Natural killer cell treated with Interleukin-12 subunit alpha and Interleukin-12 subunit beta and Interleukin-15 and Interleukin-18, amount 100 ng/mL, for 72 hours (primary cell): ENCODE measurements around the gene CMIP. TPM values are rescaled to one million over a fixed set of nuclear protein-coding genes. Genes with fewer than 3 reads are reported as not detected.
A peak's percentile ranks its signal among the peaks of the same experiment; 100 is the strongest.
"Not testable (repeated sequence)": the region's sequence is repeated elsewhere in the genome, so short reads cannot be mapped to it uniquely, and the experiment has no call there.

Experiments used
- ATAC-seq, 2 donors: fragments of 150-1000 bp; cut with Tn5 transposase in 1 of 2; sonication (Bioruptor Pico), chemical (Tn5 transposase) in 1 of 2; 2 replicates each; pipeline ENCODE4 v1.10.0; 2021
- DNase-seq: peaks from one replicate; pipeline ENCODE4 v3.0.0; 2022; ENCODE audit warnings: low spot score
- H3K27ac Mint-ChIP-seq, 2 donors: 1 replicate in 1 of 2; 2 replicates in 1 of 2; pipeline ENCODE4 v1.8.0; 2022; ENCODE audit warnings: mixed read lengths in 2 of 2, mild to moderate bottlenecking in 1 of 2, moderate library complexity in 1 of 2
- H3K27me3 Mint-ChIP-seq, 2 donors: 1 replicate in 1 of 2; 2 replicates in 1 of 2; pipeline ENCODE4 v1.8.0; 2022; ENCODE audit warnings: mixed read lengths in 2 of 2
- H3K36me3 Mint-ChIP-seq: one replicate; pipeline ENCODE4 v1.8.0; 2022; ENCODE audit warnings: mixed read lengths
- H3K4me1 Mint-ChIP-seq, 2 donors: 1 replicate in 1 of 2; 2 replicates in 1 of 2; pipeline ENCODE4 v1.8.0; 2022; ENCODE audit warnings: low read depth in 2 of 2, mixed read lengths in 2 of 2, mild to moderate bottlenecking in 1 of 2
- H3K4me3 Mint-ChIP-seq: one replicate; pipeline ENCODE4 v1.8.0; 2022; ENCODE audit warnings: mixed read lengths
- H3K9me3 Mint-ChIP-seq: 2 replicates; pipeline ENCODE4 v1.8.0; 2022; ENCODE audit warnings: mixed read lengths
- total RNA-seq, 2 donors: library from RNA; stranded (reverse); gene quantifications; one replicate each; pipeline ENCODE4 v1.2.3, GENCODE V29; 2022

The CMIP gene
- total RNA-seq, 2 donors from 2014 or later: 48.0 to 57.6 TPM

- DNase-seq (peak; percentile 78), ATAC-seq (peak; percentile 75 to 86)
- Mint-ChIP-seq H3K36me3 (no peaks in the 10 kb centered on the region), H3K4me1 (peaks cover 84 to 94% of the 10 kb centered on the region in 2 donors), H3K27ac (peak overlapping the region; percentile 91 to 92), H3K27me3 (no peaks in the 10 kb centered on the region), H3K4me3 (peak overlapping the region; percentile 59), H3K9me3 (no peaks in the 10 kb centered on the region)
These were observed 79.8 kb downstream of the CMIP start for GRCh38 chr16:81524382-81524781.

DNA sequence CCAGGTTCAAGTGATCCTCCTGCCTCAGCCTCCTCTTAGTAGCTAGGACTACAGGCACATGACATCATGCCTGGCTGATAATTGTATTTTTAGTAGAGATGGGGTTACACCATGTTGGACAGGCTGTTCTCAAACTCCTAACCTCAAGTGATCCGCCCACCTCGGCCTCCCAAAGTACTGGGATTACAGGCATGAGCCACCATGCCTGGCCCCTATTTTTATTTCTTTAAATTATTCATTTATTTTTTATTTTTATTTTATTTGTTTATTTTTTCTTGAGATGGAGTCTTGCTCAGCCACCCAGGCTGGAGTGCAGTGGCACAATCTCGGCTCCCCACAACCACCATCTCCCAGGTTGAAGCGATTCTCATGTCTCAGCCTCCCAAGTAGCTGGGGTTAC, 80.3 kb downstream of the CMIP start:
- not testable (repeated sequence) for H3K27me3 Mint-ChIP-seq, H3K36me3 Mint-ChIP-seq, H3K4me3 Mint-ChIP-seq, H3K9me3 Mint-ChIP-seq, DNase-seq, ATAC-seq
- Mint-ChIP-seq H3K27ac (peak overlapping the region; percentile 91 to 92), H3K4me1 (peaks cover 83 to 91% of the 10 kb centered on the region in 2 donors)

DNA sequence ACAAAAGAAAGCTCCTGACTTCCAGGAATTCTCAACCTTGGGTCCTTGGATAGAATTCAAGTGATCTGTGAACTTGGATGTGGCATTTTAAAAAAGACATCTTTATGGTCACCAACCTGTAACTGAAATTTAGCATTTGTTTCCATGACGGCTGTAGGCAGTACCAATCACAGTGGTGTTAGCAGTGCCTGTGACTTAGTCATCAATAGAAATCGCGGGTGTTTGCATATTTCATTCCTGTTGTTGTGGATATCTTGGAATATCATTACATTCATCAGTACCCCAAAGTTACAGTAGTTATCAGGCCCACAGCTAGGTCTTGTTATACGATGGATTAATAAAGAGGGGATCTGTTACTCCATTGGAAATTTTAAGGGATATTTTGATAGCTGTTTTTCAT, 81.6 kb downstream of the CMIP start:
- ATAC-seq: no peak
- H3K4me1 Mint-ChIP-seq: peaks cover 78% of the 10 kb centered on the region in 2 donors
- no peaks in the 10 kb centered on the region for H3K36me3 Mint-ChIP-seq
- H3K9me3 Mint-ChIP-seq: no peaks in the 10 kb centered on the region
- DNase-seq: no peak
- H3K27ac Mint-ChIP-seq: peak overlapping the region; percentile 59 to 87
- no peaks in the 10 kb centered on the region for H3K27me3 Mint-ChIP-seq
- peak overlapping the region; percentile 22 for H3K4me3 Mint-ChIP-seq

GRCh38 chr16:81526935-81527334, 82.3 kb downstream of the CMIP start:
- DNase-seq (no peak), ATAC-seq (no peak)
- Mint-ChIP-seq H3K27me3 (no peaks in the 10 kb centered on the region), H3K9me3 (no peaks in the 10 kb centered on the region), H3K27ac (peak overlapping the region; percentile 59 to 87), H3K4me1 (peaks cover 74 to 77% of the 10 kb centered on the region in 2 donors), H3K36me3 (no peaks in the 10 kb centered on the region), H3K4me3 (peak overlapping the region; percentile 79)

- DNase-seq: no peak
- Mint-ChIP-seq H3K4me3 (peak overlapping the region; percentile 79), H3K27me3 (no peaks in the 10 kb centered on the region), H3K36me3 (no peaks in the 10 kb centered on the region), H3K4me1 (peaks cover 68 to 71% of the 10 kb centered on the region in 2 donors), H3K9me3 (no peaks in the 10 kb centered on the region), H3K27ac (peak overlapping the region; percentile 59 to 87)
- ATAC-seq: no peak
These were observed 83.0 kb downstream of the CMIP start for GRCh38 chr16:81527477-81528178.

DNA sequence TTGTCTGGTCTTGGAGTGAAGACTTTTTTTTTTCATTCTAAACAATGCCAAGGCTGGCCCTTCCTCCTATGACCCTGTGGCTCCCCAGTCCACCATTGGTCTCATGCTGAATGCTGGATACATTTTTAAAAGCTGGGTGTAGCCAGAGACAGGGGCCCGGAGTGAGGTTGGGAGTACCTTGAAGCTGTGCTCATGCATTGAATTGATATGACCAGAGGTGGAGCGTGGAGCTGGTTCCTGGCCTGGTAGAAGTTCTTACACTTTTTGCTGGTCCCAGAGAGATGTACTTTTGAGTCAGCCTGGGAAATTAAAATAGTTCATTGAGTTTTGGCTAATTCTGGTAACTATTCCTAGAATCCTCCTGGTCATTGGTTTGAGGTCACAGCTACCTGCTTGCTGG, 83.6 kb downstream of the CMIP start:
- no peaks in the 10 kb centered on the region for H3K36me3 Mint-ChIP-seq
- DNase-seq (no peak), ATAC-seq (no peak)
- H3K27ac Mint-ChIP-seq: peak overlapping the region; percentile 74 to 87
- no peaks in the 10 kb centered on the region for H3K9me3 Mint-ChIP-seq
- H3K4me3 Mint-ChIP-seq: peak overlapping the region; percentile 23
- peaks cover 69 to 71% of the 10 kb centered on the region in 2 donors for H3K4me1 Mint-ChIP-seq
- H3K27me3 Mint-ChIP-seq: no peaks in the 10 kb centered on the region

GRCh38 chr16:81530296-81530721, 85.7 kb downstream of the CMIP start:
- Mint-ChIP-seq H3K4me1 (peaks cover 54 to 56% of the 10 kb centered on the region in 2 donors), H3K36me3 (no peaks in the 10 kb centered on the region), H3K27me3 (no peaks in the 10 kb centered on the region), H3K9me3 (no peaks in the 10 kb centered on the region), H3K4me3 (no peak overlapping the region), H3K27ac (no peak overlapping the region)
- ATAC-seq (no peak), DNase-seq (no peak)

- H3K36me3 Mint-ChIP-seq: no peaks in the 10 kb centered on the region
- no peak overlapping the region for H3K4me3 Mint-ChIP-seq
- peaks cover 50 to 52% of the 10 kb centered on the region in 2 donors for H3K4me1 Mint-ChIP-seq
- no peaks in the 10 kb centered on the region for H3K27me3 Mint-ChIP-seq
- DNase-seq: no peak
- peak overlapping the region in 1 of 2 donors; percentile 36 for H3K27ac Mint-ChIP-seq
- no peaks in the 10 kb centered on the region for H3K9me3 Mint-ChIP-seq
- ATAC-seq: no peak
These were observed 86.2 kb downstream of the CMIP start for GRCh38 chr16:81530814-81531213.

DNA sequence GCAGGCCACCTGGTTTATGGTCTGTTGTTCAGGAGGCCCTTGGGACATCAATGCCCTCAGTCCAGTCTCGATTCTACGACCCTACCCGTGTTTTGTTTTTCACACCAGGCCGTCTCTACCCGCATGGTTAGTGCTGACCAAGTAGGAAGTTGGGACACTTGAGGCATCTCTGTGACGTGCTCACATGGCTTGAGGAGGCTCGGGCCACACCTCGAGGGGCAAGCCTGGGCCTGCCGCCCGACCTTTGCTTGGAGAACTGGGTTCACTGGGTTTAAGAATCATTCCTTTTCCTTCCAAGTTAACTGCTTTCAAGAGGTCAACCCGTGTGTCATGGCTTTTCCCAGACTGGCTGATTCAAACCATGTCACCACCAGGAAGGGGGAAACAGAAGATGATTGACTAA, 86.8 kb downstream of the CMIP start:
- no peak for ATAC-seq
- peaks cover 45 to 46% of the 10 kb centered on the region in 2 donors for H3K4me1 Mint-ChIP-seq
- H3K27me3 Mint-ChIP-seq: no peaks in the 10 kb centered on the region
- H3K36me3 Mint-ChIP-seq: no peaks in the 10 kb centered on the region
- H3K27ac Mint-ChIP-seq: peak overlapping the region in 1 of 2 donors; percentile 36
- H3K9me3 Mint-ChIP-seq: no peaks in the 10 kb centered on the region
- H3K4me3 Mint-ChIP-seq: no peak overlapping the region
- no peak for DNase-seq

GRCh38 chr16:81532491-81533174, 88.0 kb downstream of the CMIP start:
- DNase-seq (no peak), ATAC-seq (peak in 1 of 2 donors; percentile 28)
- Mint-ChIP-seq H3K27me3 (no peaks in the 10 kb centered on the region), H3K4me1 (peaks cover 34 to 39% of the 10 kb centered on the region in 2 donors), H3K4me3 (no peak overlapping the region), H3K9me3 (no peaks in the 10 kb centered on the region), H3K36me3 (no peaks in the 10 kb centered on the region), H3K27ac (no peak overlapping the region)

GRCh38 chr16:81533175-81533507, 88.5 kb downstream of the CMIP start:
- H3K36me3 Mint-ChIP-seq: no peaks in the 10 kb centered on the region
- no peak for ATAC-seq
- no peak overlapping the region for H3K4me3 Mint-ChIP-seq
- H3K27ac Mint-ChIP-seq: no peak overlapping the region
- no peaks in the 10 kb centered on the region for H3K27me3 Mint-ChIP-seq
- peaks cover 29 to 39% of the 10 kb centered on the region in 2 donors for H3K4me1 Mint-ChIP-seq
- no peaks in the 10 kb centered on the region for H3K9me3 Mint-ChIP-seq
- no peak for DNase-seq

- Mint-ChIP-seq H3K27ac (no peak overlapping the region), H3K4me3 (no peak overlapping the region), H3K4me1 (peaks cover 19 to 21% of the 10 kb centered on the region in 2 donors), H3K27me3 (no peaks in the 10 kb centered on the region), H3K36me3 (no peaks in the 10 kb centered on the region), H3K9me3 (no peaks in the 10 kb centered on the region)
- DNase-seq (no peak), ATAC-seq (no peak)
These were observed 91.2 kb downstream of the CMIP start for GRCh38 chr16:81535679-81536360.

GRCh38 chr16:81536648-81537047, 92.0 kb downstream of the CMIP start:
- Mint-ChIP-seq H3K4me1 (peaks cover 19 to 21% of the 10 kb centered on the region in 2 donors), H3K27me3 (no peaks in the 10 kb centered on the region), H3K4me3 (no peak overlapping the region), H3K9me3 (no peaks in the 10 kb centered on the region), H3K36me3 (no peaks in the 10 kb centered on the region), H3K27ac (no peak overlapping the region)
- no peak for ATAC-seq
- DNase-seq: no peak
